ENCODE data around the gene ADGRG2.

ADGRG2 gene

GRCh38 chrX:19094654-19095053, 27.6 kb downstream of the ADGRG2 start:
- TF ChIP-seq CTCF (IDR thresholded peaks at IDR 0.05; ENCODE audit: low read depth, low read length): no peak
- DNase-seq (ENCODE audit: low read depth, low spot score): no peak
- in situ Hi-C loops (cut with HindIII; ENCODE audit: low sequenced_read_pairs): no loop called here
- H3K4me3 ChIP-seq (ENCODE audit: low read depth, low read length): no peak overlapping the region

- no peak for TF ChIP-seq CTCF (IDR thresholded peaks at IDR 0.05; ENCODE audit: low read depth, low read length)
- in situ Hi-C loops (cut with HindIII; ENCODE audit: low sequenced_read_pairs): no loop called here
- DNase-seq (ENCODE audit: low read depth, low spot score): no peak
- H3K4me3 ChIP-seq (ENCODE audit: low read depth, low read length): no peak overlapping the region
These were observed 30.7 kb downstream of the ADGRG2 start for GRCh38 chrX:19091596-19091995.

GRCh38 chrX:19089555-19090040, 32.7 kb downstream of the ADGRG2 start:
- no peak for DNase-seq (ENCODE audit: low read depth, low spot score)
- H3K4me3 ChIP-seq (ENCODE audit: low read depth, low read length): no peak overlapping the region
- in situ Hi-C loops (cut with HindIII; ENCODE audit: low sequenced_read_pairs): no loop called here
- no peak for TF ChIP-seq CTCF (IDR thresholded peaks at IDR 0.05; ENCODE audit: low read depth, low read length)

GRCh38 chrX:19086102-19086772, 36.0 kb downstream of the ADGRG2 start:
- in situ Hi-C loops (cut with HindIII; ENCODE audit: low sequenced_read_pairs): no loop called here
- no peak for TF ChIP-seq CTCF (IDR thresholded peaks at IDR 0.05; ENCODE audit: low read depth, low read length)

GRCh38 chrX:19085666-19086065, 36.6 kb downstream of the ADGRG2 start:
- no peak for DNase-seq (ENCODE audit: low read depth, low spot score)
- in situ Hi-C loops (cut with HindIII; ENCODE audit: low sequenced_read_pairs): no loop called here
- TF ChIP-seq CTCF (IDR thresholded peaks at IDR 0.05; ENCODE audit: low read depth, low read length): no peak
- no peak overlapping the region for H3K4me3 ChIP-seq (ENCODE audit: low read depth, low read length)

More at GRCh38 chrX:19086102-19086772, 36.0 kb downstream of the ADGRG2 start:
- DNase-seq (ENCODE audit: low read depth, low spot score): no peak
- no peak overlapping the region for H3K4me3 ChIP-seq (ENCODE audit: low read depth, low read length)

GRCh38 chrX:19075754-19076153, 46.5 kb downstream of the ADGRG2 start:
- no peak for DNase-seq (ENCODE audit: low read depth, low spot score)
- no peak for TF ChIP-seq CTCF (IDR thresholded peaks at IDR 0.05; ENCODE audit: low read depth, low read length)
- in situ Hi-C loops (cut with HindIII; ENCODE audit: low sequenced_read_pairs): no loop called here

More at GRCh38 chrX:19075754-19076153, 46.5 kb downstream of the ADGRG2 start:
- H3K4me3 ChIP-seq (ENCODE audit: low read depth, low read length): no peak overlapping the region

All from astrocyte of the spinal cord (primary cell).